Measurements from ENCODE around the gene RNF168.

Gene RNF168

GRCh38 chr3:196440696-196441095 lies 62.9 kb downstream of the RNF168 start:
- Histone ChIP-seq H3K4me3 (IDR thresholded peaks at IDR 0.05; ENCODE audit: insufficient read depth, low read depth, low read length) (no peak overlapping the region), H3K36me3 (ENCODE audit: insufficient read depth) (no peaks in the 10 kb centered on the region), H3K27me3 (ENCODE audit: insufficient read depth, low read depth) (no peaks in the 10 kb centered on the region), H3K79me2 (ENCODE audit: insufficient read depth, low read depth) (no peaks in the 10 kb centered on the region), H3K4me1 (ENCODE audit: low read depth, poor library complexity, severe bottlenecking) (no peaks in the 10 kb centered on the region), H4K20me1 (ENCODE audit: insufficient read depth) (no peaks in the 10 kb centered on the region), H3K4me2 (no peak overlapping the region), H2AFZ (ENCODE audit: low read depth) (no peak overlapping the region), H3K27ac (no peak overlapping the region), H3K9ac (no peak overlapping the region)
- TF ChIP-seq, protein P1, sequence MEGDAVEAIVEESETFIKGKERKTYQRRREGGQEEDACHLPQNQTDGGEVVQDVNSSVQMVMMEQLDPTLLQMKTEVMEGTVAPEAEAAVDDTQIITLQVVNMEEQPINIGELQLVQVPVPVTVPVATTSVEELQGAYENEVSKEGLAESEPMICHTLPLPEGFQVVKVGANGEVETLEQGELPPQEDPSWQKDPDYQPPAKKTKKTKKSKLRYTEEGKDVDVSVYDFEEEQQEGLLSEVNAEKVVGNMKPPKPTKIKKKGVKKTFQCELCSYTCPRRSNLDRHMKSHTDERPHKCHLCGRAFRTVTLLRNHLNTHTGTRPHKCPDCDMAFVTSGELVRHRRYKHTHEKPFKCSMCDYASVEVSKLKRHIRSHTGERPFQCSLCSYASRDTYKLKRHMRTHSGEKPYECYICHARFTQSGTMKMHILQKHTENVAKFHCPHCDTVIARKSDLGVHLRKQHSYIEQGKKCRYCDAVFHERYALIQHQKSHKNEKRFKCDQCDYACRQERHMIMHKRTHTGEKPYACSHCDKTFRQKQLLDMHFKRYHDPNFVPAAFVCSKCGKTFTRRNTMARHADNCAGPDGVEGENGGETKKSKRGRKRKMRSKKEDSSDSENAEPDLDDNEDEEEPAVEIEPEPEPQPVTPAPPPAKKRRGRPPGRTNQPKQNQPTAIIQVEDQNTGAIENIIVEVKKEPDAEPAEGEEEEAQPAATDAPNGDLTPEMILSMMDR (conservative IDR thresholded peaks at IDR 0.05; ENCODE audit: low read depth, low read length): no peak

DNA sequence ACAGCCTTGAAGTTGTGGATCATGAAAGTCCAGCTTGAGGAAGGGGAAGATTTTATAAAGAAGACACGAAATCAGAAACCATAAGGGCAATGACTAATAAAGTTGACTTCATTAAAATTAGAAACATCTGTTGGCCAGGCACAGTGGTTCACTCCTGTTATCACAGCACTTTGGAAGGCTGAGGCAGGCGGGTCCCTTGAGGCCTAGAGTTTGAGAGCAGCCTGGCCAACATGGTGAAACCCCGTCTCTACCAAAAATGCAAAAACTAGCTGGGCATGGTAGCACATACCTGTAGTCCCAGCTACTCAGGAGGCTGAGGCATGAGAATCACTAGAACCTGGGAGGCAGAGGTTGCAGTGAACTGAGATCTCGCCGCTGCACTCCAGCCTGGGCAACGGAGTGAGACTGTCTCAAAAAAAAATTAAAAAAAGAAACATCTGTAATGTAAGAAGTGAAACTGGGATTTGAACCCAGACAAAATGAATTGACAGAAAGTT lies 63.5 kb downstream of the RNF168 start:
- Histone ChIP-seq H2AFZ (ENCODE audit: low read depth) (no peak overlapping the region), H3K9ac (no peak overlapping the region), H3K79me2 (ENCODE audit: insufficient read depth, low read depth) (no peaks in the 10 kb centered on the region), H3K27ac (no peak overlapping the region), H4K20me1 (ENCODE audit: insufficient read depth) (no peaks in the 10 kb centered on the region), H3K36me3 (ENCODE audit: insufficient read depth) (no peaks in the 10 kb centered on the region), H3K4me1 (ENCODE audit: low read depth, poor library complexity, severe bottlenecking) (no peaks in the 10 kb centered on the region), H3K4me3 (IDR thresholded peaks at IDR 0.05; ENCODE audit: insufficient read depth, low read depth, low read length) (no peak overlapping the region), H3K4me2 (no peak overlapping the region), H3K27me3 (ENCODE audit: insufficient read depth, low read depth) (no peaks in the 10 kb centered on the region)
- TF ChIP-seq, protein P1 (conservative IDR thresholded peaks at IDR 0.05; ENCODE audit: low read depth, low read length): no peak

DNA sequence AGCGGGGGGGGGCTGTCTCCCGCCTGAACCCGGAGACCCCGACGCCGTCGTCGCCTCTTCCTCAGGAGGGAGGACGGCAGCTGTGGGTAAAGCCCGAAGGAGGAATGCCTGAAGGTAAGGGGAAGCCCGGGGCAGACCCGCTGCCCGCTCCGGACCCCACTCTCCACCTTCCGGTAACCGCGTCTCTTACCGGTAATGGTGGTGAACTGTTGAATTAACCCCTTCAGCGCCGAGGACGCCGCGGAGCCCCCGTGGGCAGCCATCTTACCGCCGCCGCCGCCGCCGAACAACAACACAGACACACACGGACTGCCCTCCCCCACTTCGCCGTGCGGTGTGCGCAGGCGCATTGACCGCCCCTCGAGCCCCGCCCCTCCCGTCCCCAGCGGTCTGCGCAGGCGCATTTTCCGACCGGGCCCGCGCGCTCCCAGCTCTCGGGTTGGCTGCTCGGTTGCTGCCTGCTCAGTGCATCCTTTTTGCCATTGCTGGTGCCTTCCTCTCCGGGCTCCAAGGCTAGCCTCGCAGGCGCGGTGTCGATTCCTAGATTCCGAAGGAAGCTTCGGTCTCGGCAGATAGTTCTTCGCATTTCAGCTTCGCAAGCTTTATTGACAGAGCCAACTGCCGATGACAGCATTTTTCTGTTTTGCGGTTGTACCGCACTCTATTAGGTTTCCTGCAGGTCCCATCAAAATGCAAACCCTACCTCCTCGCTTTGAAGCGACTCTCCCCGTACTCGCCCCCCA lies 71.3 kb downstream of the RNF168 start, which contains the start of gene UBXN7:
TSS of gene UBXN7 (minus strand) at position 291 of the 743 bp plus-strand sequence. CDS start at position 263, 28 bp downstream.
- TF ChIP-seq, protein P1 (conservative IDR thresholded peaks at IDR 0.05; ENCODE audit: low read depth, low read length): no peak
- peak within 1 kb of the TSS; percentile 38 for H3K27ac ChIP-seq
- no peaks in the 10 kb centered on the region for H3K36me3 ChIP-seq (ENCODE audit: insufficient read depth)
- H4K20me1 ChIP-seq (ENCODE audit: insufficient read depth): no peaks in the 10 kb centered on the region
- H3K9ac ChIP-seq: peak within 1 kb of the TSS; percentile 67; the same call in 1 of the 2 replicates
- H3K4me2 ChIP-seq: peak within 1 kb of the TSS; percentile 98
- H3K4me3 ChIP-seq (IDR thresholded peaks at IDR 0.05; ENCODE audit: insufficient read depth, low read depth, low read length): peak within 1 kb of the TSS; percentile 94
- peaks cover 18% of the 10 kb centered on the region for H3K4me1 ChIP-seq (ENCODE audit: low read depth, poor library complexity, severe bottlenecking)
- H3K27me3 ChIP-seq (ENCODE audit: insufficient read depth, low read depth): no peaks in the 10 kb centered on the region
- peaks cover 49% of the 10 kb centered on the region for H3K79me2 ChIP-seq (ENCODE audit: insufficient read depth, low read depth)
- H2AFZ ChIP-seq (ENCODE audit: low read depth): peak within 1 kb of the TSS; percentile 81

DNA sequence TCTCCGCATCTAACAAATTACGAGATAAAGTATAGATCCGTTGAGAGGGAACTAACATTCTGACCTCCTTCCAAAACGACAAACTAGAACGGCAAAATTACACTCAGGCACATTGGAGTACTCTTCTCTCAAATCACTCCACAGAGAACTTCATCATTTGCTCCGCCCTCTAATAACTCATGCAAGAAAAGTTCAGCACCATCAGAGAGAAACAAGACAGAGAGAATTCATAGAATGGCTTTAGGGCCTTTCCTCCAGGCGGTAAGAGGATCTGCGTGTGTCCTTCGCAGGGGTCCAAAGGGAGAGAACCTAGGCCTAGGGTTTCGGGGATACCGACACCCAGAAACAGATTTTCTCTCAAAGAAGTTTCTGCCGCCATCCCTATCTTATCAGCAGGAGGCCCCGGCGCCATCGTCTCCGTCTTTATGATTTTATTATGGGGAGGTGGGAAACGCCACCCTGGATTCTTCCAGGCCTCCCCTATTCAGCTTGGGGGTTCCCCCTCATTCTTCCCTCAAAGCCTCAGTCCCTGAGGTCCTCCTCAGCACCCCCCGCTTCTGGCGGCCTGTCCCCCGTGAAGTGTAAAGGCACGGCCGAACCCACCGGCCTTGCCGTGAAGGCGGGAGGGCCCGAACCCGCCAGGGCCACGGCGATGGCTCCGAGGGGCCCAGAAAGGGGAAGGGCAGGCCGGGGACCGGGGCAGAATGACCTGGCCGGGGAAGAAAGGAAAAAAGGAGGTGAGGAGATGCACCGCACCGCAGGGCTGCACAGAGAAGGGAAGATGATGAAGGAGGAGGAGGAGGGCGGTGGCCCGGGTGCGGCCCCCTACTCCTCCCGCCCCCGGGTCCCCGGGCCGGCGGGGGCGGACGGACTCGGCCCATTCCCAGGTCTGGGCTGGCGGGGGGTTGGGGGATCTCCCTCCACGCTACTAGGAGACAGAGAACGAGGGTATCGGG lies 72.1 kb downstream of the RNF168 start:
- peak overlapping the region; percentile 38 for H3K27ac ChIP-seq
- peak overlapping the region; percentile 81 for H2AFZ ChIP-seq (ENCODE audit: low read depth)
- TF ChIP-seq, protein P1 (conservative IDR thresholded peaks at IDR 0.05; ENCODE audit: low read depth, low read length): no peak
- H3K4me1 ChIP-seq (ENCODE audit: low read depth, poor library complexity, severe bottlenecking): peaks cover 18% of the 10 kb centered on the region
- H3K4me2 ChIP-seq: peak overlapping the region; percentile 76
- H3K4me3 ChIP-seq (IDR thresholded peaks at IDR 0.05; ENCODE audit: insufficient read depth, low read depth, low read length): peak overlapping the region; percentile 85
- H3K9ac ChIP-seq: peak overlapping the region; percentile 67; the same call in 1 of the 2 replicates
- H3K79me2 ChIP-seq (ENCODE audit: insufficient read depth, low read depth): peaks cover 57% of the 10 kb centered on the region
- no peaks in the 10 kb centered on the region for H3K36me3 ChIP-seq (ENCODE audit: insufficient read depth)
- no peaks in the 10 kb centered on the region for H3K27me3 ChIP-seq (ENCODE audit: insufficient read depth, low read depth)
- H4K20me1 ChIP-seq (ENCODE audit: insufficient read depth): no peaks in the 10 kb centered on the region
